SU-DHL-6 (cell line): ENCODE results near the gene TFRC.

ENCODE experiments used
- EZH2phosphoT487 ChIP-seq: fragments of 200-600 bp; sonication (generic), shearing (Covaris generic); conservative IDR thresholded peaks from 2 replicates; pipeline ENCODE4 v1.6.1; 2018; ENCODE audit warnings: mild to moderate bottlenecking, antibody characterized with exemption, low read length, moderate library complexity, mixed read lengths
- TF ChIP-seq, protein P1 (sequence below): fragments of 200-600 bp; sonication (generic); IDR thresholded peaks from one replicate; pipeline ENCODE4 v1.5.1; 2017; ENCODE audit warnings: antibody characterized with exemption, mild to moderate bottlenecking, low read length, moderate library complexity; ENCODE audit not compliant: insufficient read depth, poor library complexity, severe bottlenecking

DNA sequence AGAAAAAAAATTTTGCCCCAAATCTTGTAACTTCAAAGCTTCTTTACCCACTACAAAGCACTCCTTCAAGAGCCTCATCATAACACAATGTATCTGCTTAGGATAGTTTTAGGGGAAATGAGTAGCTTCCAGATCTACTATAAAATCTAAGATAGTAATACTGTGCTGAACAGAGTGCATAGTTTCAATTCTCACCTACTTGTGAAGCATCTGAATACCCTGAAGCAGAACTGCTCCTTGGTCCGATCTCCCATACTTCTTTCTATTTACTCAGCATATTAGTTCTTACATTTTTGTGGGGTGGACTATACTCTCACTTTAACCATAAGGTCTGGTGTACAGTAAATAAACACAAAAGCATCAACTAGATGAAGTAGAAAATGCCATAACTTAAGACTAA, 9.6 kb downstream of the TFRC start:
- TF ChIP-seq, protein P1, sequence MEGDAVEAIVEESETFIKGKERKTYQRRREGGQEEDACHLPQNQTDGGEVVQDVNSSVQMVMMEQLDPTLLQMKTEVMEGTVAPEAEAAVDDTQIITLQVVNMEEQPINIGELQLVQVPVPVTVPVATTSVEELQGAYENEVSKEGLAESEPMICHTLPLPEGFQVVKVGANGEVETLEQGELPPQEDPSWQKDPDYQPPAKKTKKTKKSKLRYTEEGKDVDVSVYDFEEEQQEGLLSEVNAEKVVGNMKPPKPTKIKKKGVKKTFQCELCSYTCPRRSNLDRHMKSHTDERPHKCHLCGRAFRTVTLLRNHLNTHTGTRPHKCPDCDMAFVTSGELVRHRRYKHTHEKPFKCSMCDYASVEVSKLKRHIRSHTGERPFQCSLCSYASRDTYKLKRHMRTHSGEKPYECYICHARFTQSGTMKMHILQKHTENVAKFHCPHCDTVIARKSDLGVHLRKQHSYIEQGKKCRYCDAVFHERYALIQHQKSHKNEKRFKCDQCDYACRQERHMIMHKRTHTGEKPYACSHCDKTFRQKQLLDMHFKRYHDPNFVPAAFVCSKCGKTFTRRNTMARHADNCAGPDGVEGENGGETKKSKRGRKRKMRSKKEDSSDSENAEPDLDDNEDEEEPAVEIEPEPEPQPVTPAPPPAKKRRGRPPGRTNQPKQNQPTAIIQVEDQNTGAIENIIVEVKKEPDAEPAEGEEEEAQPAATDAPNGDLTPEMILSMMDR = no peak
- TF ChIP-seq EZH2phosphoT487 = no peak
